ENCODE data around the gene ADISSP. TPM values are rescaled to one million over a fixed set of nuclear protein-coding genes. Genes with fewer than 3 reads are reported as not detected.

Gene ADISSP
- total RNA-seq, 1 experiment from 2014 or later: 80.3 TPM

DNA sequence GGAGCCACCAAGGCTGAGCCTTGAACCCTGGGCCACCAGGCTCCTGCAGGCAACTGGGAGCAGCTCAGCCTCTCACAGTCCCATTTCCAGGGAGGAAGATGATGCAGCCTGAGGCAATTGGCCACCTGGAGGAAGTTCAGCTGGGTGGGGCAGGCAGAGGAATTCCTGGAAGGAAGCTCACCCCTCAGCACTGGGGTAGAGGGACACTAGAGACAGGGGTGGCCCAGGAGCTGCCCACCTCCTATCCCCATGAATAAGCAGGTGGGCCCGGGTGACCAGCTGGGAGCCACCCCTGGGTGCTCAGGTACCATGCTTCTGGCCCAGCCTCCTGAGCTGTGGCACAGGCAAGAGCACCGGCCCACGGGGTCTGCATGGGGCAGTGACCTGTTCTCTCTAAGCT, 38.7 kb downstream of the ADISSP start:
- no TSS peak for BruUV-seq (replicated peaks)
- TF ChIP-seq, protein P1, sequence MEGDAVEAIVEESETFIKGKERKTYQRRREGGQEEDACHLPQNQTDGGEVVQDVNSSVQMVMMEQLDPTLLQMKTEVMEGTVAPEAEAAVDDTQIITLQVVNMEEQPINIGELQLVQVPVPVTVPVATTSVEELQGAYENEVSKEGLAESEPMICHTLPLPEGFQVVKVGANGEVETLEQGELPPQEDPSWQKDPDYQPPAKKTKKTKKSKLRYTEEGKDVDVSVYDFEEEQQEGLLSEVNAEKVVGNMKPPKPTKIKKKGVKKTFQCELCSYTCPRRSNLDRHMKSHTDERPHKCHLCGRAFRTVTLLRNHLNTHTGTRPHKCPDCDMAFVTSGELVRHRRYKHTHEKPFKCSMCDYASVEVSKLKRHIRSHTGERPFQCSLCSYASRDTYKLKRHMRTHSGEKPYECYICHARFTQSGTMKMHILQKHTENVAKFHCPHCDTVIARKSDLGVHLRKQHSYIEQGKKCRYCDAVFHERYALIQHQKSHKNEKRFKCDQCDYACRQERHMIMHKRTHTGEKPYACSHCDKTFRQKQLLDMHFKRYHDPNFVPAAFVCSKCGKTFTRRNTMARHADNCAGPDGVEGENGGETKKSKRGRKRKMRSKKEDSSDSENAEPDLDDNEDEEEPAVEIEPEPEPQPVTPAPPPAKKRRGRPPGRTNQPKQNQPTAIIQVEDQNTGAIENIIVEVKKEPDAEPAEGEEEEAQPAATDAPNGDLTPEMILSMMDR (conservative IDR thresholded peaks at IDR 0.05; ENCODE audit: low read depth, low read length): no peak
- no peak for TF ChIP-seq EZH2 (IDR thresholded peaks at IDR 0.05; ENCODE audit: borderline replicate concordance, low read depth, low read length, poor library complexity, severe bottlenecking)
- DNase-seq (ENCODE audit: low spot score): no peak
- H3K4me3 ChIP-seq (ENCODE audit: low read depth, low read length, poor library complexity, severe bottlenecking): no peak overlapping the region
- H3K36me3 ChIP-seq (ENCODE audit: insufficient read depth, low read length, poor library complexity, severe bottlenecking): no peaks in the 10 kb centered on the region
- POLR2A ChIA-PET (ENCODE audit: low non-redundant PET): interaction anchor here (0.6 kb wide), 1 partner anchor 14 kb away, joined by 4 read pairs; no protein-coding TSS in a partner anchor
- CTCF ChIA-PET: no interaction called here
- no peaks in the 10 kb centered on the region for H3K9me3 ChIP-seq (ENCODE audit: low read depth, low read length, poor library complexity, severe bottlenecking)
- no peaks in the 10 kb centered on the region for H3K27me3 ChIP-seq (replicated peaks; ENCODE audit: insufficient read depth, low read depth, low read length, poor library complexity)
- H3K27ac ChIP-seq (ENCODE audit: low read depth, low read length, poor library complexity, severe bottlenecking): no peak overlapping the region
- intact Hi-C loops (cut with micrococcal nuclease; ENCODE audit: unreplicated experiment): no loop called here
- peaks cover 9% of the 10 kb centered on the region for H3K4me1 ChIP-seq (ENCODE audit: insufficient read depth, low read length, poor library complexity, severe bottlenecking)

DNA sequence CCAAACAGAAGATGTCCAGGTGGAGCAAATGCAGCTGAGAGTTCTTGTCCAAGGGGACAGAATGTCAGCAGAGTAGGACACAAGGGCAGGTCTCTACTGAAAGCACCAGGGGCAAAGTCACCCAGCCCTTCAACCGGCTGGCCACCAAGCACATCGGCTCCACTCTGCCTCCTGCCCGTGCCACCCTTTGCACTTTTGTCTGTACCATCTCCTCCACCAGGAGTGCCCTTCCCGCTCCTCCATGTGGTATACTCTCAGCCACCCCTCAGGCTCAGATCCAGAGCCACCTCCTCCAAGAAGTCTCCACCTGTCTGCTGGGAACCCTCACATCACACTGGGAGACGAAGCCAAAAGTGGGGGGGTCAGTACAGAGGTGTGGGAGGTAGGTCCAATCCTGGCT, 39.2 kb downstream of the ADISSP start:
- no peak overlapping the region for H3K27ac ChIP-seq (ENCODE audit: low read depth, low read length, poor library complexity, severe bottlenecking)
- H3K9me3 ChIP-seq (ENCODE audit: low read depth, low read length, poor library complexity, severe bottlenecking): no peaks in the 10 kb centered on the region
- no peak for TF ChIP-seq EZH2 (IDR thresholded peaks at IDR 0.05; ENCODE audit: borderline replicate concordance, low read depth, low read length, poor library complexity, severe bottlenecking)
- TF ChIP-seq, protein P1 (conservative IDR thresholded peaks at IDR 0.05; ENCODE audit: low read depth, low read length): no peak
- no peaks in the 10 kb centered on the region for H3K36me3 ChIP-seq (ENCODE audit: insufficient read depth, low read length, poor library complexity, severe bottlenecking)
- intact Hi-C loops (cut with micrococcal nuclease; ENCODE audit: unreplicated experiment): no loop called here
- no peak overlapping the region for H3K4me3 ChIP-seq (ENCODE audit: low read depth, low read length, poor library complexity, severe bottlenecking)
- BruUV-seq (replicated peaks): no TSS peak
- no peaks in the 10 kb centered on the region for H3K27me3 ChIP-seq (replicated peaks; ENCODE audit: insufficient read depth, low read depth, low read length, poor library complexity)
- CTCF ChIA-PET: no interaction called here
- POLR2A ChIA-PET (ENCODE audit: low non-redundant PET): no interaction called here
- no peak for DNase-seq (ENCODE audit: low spot score)
- peaks cover 9% of the 10 kb centered on the region for H3K4me1 ChIP-seq (ENCODE audit: insufficient read depth, low read length, poor library complexity, severe bottlenecking)

DNA sequence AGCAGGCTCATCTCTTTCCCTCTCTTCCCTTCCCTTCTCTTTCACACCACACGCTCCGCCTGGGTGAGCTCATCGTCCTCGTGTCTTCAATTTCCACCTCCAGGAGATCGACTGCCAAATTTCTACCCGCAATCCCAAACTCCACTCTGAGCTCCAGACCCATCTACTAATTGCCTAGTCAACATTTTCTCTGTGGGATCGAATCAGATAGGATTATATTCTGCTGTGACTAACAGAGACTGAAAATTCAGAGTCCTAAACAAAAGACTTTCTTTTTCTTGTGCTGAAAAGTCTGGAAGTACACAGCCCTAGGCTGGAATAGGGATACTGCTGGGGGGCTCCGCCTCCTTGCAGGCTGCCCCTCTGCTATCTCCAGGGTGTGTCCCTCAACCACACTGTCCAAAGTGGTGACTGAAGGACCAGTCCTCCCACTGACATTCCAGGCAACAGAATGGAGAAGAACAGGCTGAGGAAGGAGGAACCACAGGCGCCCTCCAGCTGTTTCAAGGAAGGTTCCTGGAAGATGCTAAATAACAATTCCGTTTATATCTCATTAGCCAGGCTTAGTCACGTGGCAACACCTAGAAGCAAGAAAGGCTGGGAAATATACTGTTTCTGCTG, 40.0 kb downstream of the ADISSP start:
- H3K27ac ChIP-seq (ENCODE audit: low read depth, low read length, poor library complexity, severe bottlenecking): no peak overlapping the region
- no peaks in the 10 kb centered on the region for H3K9me3 ChIP-seq (ENCODE audit: low read depth, low read length, poor library complexity, severe bottlenecking)
- intact Hi-C loops (cut with micrococcal nuclease; ENCODE audit: unreplicated experiment): no loop called here
- BruUV-seq (replicated peaks): no TSS peak
- peaks cover 9% of the 10 kb centered on the region for H3K4me1 ChIP-seq (ENCODE audit: insufficient read depth, low read length, poor library complexity, severe bottlenecking)
- POLR2A ChIA-PET (ENCODE audit: low non-redundant PET): no interaction called here
- H3K36me3 ChIP-seq (ENCODE audit: insufficient read depth, low read length, poor library complexity, severe bottlenecking): no peaks in the 10 kb centered on the region
- CTCF ChIA-PET: no interaction called here
- H3K27me3 ChIP-seq (replicated peaks; ENCODE audit: insufficient read depth, low read depth, low read length, poor library complexity): no peaks in the 10 kb centered on the region
- peak overlapping the region; percentile 9 for H3K4me3 ChIP-seq (ENCODE audit: low read depth, low read length, poor library complexity, severe bottlenecking)
- peak; percentile 17 for DNase-seq (ENCODE audit: low spot score)
- no peak for TF ChIP-seq EZH2 (IDR thresholded peaks at IDR 0.05; ENCODE audit: borderline replicate concordance, low read depth, low read length, poor library complexity, severe bottlenecking)
- TF ChIP-seq, protein P1 (conservative IDR thresholded peaks at IDR 0.05; ENCODE audit: low read depth, low read length): no peak
